GM21526 (cell line): Measurements from ENCODE around the gene PNPLA1.

Experiments used
- ATAC-seq: cut with Tn5 transposase; IDR thresholded peaks from one replicate; pipeline ENCODE4 v1.9.1; 2021; ENCODE audit warnings: moderate library complexity; ENCODE audit not compliant: unreplicated experiment, low FRiP score

The PNPLA1 gene

DNA sequence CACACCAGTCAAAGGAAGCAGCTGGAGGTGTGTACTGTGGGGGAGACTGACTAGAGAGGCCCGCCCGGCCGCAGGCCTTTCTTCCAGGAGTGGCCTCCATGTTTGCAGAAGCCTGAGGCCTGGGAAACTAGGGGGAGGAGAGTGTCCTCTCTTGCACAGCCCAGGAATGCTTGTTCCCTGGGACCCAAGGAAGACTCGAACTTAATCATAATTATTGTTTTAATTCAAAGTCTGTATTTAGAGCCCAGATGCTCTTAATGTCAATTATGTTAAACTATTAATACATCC is 43.7 kb downstream of the PNPLA1 start:
- no peak for ATAC-seq

DNA sequence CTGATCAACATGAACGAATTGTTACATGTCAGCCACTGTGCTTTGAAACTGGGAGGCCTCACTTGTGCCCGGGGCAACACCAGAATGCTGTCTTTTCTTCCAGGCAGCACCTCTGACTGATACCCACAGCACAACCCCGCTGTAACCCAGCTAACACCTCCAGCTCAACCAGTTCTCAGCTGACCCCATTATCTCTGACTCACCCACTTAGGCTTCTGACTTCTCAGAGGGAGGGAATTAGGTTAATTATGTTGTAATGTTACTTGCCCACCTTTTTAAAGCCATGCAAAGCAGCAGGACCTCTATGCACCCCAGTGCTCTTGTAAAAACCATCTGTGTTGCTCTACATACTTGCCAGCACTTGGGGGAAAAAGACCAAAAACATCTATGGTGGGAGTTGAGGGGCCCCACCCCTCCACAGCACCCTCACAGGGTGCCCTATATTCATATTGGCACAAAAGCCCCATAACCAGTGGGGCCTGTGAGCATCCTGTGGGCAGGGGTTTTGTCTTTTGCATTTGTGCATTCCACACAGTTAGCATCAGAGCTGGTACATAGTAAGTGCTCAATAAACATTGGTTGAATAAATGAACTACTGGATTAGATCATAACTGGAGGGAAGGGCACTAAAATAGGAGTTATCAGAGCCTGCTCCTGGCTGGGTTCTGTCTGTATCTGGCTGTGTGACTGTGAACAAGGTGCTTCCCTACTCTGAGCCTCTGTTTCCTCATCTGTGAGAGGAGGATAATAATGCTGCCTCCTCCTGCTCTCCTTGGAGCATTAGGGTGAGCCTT is 44.6 kb downstream of the PNPLA1 start:
- ATAC-seq, result no peak

DNA sequence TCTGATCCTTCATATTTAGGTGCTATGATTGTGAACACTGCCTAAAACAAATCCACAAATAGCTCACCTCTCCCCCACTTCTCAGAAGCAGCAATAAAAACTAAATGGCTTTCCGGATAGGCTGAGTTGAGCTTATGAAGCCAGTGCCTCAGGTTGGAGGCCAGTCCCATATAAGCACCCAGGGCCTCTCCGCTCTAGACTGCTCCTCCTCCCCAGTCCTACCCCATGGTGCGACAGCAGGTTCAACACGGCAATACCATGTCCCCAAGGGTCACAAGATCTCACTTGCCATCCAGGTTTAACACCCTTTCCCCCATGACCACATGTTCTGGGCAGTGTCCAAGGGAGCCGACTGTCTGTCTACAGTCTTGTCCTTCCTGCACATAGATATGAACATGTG is 46.1 kb downstream of the PNPLA1 start:
- ATAC-seq, result no peak

DNA sequence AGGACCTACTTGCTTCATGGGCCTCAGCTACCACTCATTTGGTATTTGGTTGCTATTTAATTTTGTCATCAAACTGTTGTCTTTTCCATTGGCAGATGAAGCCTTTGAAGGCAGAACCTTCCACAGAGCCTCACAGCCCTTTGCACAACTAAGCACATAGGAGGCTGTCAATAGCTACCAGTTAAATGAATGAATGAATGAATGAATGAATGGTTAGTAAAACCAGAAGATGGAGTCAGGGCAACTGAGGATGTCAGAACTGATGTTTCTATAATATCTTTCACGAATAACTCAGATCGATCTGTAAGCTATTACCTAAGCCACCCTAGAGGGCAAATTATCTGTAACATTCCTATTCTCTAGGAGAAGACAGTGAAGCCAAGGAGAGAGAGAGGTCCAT is 47.8 kb downstream of the PNPLA1 start:
- ATAC-seq, result no peak

DNA sequence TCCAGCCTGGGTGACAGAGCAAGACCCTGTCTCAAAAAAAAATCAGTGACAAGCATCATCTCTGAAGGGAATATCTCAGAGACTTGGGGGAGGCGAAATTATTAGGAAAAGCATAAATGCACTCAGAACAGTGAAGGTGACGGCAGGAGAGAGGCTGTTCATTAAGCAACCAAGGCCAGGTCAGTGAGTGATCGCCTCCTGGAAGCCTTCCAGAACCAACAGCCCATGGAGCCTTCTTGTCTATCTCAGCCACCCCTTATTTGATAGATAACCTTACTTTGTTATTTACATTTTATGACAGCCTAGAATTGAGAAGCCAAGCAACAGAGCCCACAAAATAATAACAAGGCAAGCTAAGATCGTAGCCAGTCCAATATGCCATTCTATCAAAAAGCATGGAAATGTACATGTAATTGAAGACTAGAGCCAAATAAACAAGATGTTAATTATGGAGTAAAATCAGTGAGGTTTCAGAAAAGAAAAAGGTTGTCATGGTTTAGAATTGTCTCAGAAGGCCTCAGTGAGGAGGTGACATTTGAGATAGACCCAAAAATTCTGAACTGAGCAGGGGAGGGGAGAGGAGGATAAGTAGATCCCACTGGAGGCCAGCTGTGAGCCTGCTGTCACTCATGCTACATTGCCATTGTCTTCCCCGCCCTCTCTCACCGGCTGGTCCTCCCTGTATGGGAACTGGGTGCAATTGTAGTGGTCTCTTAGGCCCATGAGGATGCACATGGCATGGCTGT is 49.0 kb downstream of the PNPLA1 start:
- ATAC-seq, result no peak

DNA sequence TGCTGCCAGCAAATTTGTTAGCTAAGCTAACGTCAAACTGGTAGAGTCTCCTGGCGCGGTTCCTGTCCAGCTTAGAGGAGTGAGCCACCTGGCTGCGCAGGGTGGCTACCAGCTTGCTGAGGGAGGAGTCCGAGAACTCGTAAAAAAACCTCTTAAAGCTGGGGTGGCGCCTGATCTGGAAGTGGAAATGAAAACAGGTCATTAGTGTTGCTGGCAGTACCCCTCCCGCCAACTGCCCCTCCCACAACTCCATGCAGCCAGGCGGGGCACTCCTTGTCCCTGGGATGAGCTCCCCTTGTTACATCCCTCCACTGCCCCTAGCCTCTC is 49.5 kb downstream of the PNPLA1 start:
- no peak for ATAC-seq

DNA sequence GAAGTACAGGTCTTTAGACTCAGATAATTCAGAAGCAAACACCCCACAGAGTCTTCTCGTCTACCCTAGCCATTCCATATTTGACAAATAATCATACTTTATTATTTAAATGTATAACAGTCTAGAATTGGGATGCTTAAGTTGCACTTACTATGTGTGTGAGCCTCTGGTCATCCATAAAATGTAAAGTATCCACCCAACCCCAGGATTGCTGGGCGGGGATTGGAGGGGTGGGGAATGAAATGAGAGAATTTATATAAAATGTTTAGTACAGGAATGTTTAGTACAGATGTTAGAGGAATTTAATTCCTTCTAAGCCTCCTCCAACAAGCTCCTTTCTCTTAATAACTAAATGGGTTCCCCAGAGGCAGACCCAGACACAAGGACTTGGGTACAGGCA is 50.0 kb downstream of the PNPLA1 start:
- no peak for ATAC-seq

DNA sequence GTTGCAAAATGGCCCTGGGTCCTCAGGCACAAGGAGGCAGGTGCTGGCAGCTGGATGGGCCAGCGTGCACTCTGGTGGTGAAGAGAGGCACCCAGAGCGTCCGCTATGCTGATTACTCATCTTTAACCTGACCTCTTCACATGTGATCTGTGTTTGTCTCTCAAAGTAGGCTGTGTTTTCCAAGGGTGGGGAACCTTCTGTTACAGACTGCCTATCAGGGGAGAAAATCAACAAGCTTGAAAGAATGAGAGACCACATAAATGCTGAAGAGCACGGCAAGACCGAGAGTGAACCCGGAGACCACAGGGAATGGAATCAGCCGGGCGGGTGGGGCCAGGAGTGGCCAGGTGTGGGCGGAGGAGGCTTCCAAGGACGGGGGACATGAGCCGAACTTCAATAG is 50.6 kb downstream of the PNPLA1 start:
- ATAC-seq, result no peak

DNA sequence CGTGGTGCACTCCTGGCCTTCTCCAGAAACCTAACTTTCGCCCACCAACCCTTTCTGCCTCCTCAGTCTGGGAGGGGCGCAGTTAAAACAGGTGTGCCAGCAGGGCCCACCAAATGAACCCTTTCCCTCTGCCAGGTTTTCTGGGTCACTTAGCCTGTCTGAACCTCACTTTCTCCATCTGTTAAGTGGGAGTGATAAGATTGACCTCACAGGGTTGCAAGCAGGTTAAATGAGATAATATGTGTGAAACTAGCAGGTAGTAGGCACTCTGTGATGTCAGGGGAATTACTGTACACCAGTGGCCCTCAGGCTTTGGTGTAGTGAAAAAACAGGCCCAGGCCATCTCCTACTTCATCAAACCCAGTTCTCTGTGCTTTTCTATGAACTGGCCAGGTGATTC is 52.7 kb downstream of the PNPLA1 start:
- no peak for ATAC-seq

DNA sequence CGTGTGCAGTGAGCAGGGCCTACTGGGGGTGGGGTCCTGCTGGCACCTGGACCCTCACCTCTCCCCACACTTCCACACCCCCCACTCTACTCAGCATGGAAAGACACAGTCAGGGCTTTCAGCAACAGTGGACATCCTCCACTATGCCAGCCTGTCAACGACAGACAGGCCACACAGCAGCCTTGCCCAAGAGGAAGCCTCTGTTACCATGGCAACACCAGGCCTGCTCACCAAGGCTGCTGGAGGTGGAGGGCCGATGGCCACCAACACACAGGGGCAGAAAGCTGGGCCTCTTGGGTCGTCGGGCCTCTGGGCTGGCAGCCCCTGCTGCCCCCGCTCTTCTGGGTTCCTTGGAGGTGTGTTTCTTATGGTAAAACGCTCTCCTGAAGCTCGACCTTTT is 53.2 kb downstream of the PNPLA1 start:
- no peak for ATAC-seq

DNA sequence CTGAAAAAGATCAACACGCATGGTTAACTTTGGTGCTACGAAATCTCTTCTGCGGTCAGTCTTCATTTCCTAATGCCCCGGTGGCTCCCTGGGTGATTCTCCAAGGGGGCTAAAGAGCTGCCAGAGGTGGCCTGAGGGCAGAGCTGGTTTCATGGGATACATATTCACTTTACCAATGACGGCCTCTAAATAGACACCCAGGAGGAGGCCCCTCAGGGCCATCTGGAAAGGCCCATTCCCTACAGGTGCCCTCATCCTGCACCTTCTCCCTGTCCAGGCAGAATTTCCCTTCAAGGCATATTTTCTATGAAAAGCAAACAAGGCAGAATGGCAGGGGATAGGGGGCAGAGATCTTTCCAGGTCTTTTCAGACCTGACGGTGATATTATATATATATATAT is 54.3 kb downstream of the PNPLA1 start:
- no peak for ATAC-seq

DNA sequence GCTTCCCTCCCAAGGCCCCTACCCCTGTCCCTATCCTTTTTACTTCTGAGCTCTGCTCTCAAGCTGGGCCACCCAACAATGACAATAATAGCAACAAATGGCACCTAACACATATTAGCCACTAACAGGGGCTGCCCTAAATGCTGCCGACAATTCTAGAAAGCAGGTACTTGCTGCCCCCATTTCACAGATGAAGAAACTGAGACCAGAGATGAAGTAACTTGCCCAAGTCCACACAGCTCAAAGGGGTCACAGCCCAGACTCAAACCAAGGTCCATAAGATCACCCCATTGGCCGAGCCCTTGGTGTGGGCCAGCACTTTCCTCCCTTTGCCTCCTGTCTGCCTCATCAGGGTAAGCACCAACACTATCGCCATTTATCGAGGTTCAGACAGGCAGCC is 54.9 kb downstream of the PNPLA1 start:
- no peak for ATAC-seq

DNA sequence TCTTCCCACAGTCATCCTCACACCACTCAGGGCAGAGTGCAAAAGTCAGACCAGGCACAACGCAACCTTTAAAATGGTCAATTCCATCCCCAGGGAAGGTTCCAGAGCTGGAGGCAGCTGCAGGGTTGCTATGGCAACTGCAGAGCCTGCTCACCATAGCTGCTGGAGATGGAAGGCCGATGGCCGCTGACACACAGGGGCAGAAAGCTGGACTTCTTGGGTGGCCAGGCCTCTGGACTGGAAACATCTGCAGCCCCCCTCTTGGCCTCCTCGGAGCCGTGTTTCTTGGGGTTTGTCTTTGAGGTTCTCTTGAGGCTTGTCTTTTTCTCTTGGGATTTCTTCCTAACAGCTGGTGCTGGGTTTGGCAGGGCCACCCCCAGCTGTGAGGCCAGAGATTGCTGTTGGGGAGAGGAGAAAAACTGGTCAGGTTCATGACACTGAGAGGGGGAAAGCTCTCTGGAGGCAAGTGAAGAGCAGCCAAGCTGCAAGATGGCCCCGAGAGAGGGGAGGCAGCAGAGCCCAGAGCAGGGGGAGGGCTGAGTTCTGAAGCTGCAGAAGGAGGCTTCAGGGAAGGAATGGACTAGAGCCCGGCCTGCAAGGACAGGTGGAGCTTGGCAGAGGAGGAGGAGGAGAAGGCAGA is 56.6 kb downstream of the PNPLA1 start:
- ATAC-seq, result no peak

DNA sequence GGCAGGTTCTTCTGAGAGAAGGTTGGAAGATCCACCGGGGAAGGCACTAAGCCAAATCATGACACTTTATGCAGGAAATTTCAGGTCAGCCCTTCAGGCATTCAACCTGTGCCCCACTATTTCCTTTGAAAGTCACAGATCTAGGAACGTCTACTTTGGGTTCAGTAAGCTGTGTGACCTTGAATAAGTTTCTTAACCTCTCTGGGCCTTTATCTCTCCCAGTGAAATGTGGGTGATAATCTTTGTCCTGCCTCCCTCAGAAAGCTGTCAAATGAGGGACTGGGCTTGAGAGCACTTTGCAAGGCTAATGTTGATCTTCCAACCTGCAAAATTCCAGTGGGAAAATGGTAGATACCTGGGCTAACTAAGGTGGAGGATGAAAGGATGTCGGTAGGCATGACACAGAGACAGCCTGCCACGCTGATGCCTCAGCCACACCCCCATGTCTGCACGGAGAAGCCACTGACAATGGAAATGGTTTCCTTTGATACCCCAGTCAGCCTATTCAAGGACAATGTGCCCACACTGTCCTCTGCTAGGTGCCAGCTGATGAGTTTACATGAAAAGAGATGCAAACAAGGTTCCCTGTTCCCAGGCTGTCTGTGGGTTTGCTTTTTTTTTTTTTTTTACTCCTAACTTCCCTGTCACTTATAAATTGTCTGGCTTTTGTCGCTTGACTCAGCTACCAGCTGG is 57.5 kb downstream of the PNPLA1 start:
- ATAC-seq, result no peak

DNA sequence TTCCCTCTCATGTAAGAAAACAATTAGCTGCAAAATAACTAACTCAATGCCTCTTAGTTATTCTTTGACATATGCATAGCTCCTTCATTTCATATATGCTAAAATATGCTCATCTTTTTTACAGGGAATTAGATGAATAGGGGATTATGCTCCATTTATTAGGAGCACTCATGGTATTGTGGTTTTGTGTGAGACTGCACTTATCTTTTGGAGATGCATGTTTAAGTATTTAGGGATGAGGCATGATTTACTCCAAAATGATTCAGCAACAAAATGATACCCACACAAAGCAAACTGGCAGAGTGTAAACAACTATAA is 58.0 kb downstream of the PNPLA1 start:
- ATAC-seq, result no peak

DNA sequence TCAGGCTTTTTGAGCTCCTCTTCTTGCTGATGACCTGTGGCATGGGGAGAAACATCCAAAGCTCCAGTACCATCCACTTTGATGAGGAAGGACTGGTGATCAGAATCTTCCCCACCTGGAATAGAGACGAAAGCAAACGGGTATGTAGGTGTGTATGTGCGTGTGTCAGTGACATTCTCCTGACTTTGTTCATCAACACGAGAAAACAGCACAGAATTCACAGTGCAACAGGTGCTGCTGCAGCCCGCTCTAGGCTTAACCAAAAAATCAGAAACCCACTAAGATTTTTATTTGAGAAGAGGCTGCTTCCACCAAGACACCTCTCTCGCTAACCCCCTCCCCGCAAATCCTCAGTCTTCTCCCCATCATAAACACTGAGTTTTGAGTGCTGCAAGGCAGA is 58.7 kb downstream of the PNPLA1 start:
- ATAC-seq, result no peak

DNA sequence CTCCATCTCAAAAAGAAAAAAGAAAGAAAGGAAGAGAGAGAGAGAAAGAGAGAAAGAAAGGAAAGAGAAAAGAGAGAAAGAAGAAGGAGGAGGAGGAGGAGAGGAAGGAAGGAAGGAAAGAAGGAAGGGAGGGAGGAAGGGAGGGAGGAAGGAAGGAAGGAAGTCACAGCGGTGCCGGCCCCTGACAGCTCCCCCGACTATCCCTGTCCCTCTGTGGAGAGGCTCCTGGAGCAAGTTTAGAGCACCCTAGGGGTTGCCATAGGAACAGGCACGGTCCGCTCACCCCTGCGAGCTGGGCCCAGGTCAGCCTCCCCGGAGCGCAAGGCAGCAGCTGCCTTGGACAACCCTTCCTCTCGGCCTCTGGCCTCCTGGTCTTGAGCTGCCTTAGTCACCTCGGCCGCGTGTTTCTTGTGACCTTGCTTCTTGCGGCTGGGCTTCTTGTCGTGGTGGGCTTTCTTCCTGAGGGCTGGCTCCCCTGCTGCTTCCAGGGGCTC is 60.0 kb downstream of the PNPLA1 start:
- no peak for ATAC-seq

DNA sequence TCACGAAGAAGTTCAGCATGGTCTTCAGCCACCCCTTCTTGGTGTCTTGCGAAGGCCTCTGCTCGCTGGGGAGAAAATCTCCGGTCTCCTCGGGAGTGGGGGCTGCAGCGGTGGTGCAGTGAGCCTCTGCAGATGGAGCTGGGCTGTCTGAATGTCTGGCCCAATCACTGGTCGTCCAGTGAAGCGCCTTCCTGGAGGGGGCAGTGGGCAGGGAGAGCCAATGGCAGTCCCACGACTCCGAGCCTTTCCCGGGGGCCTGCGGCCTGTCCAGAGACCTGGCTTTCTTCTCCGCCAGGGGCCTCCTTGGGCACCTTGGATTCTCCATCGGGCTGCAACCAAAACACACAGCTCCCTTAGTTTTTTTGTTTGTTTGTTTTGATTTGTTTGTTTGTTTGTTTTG is 60.5 kb downstream of the PNPLA1 start:
- ATAC-seq, result no peak

DNA sequence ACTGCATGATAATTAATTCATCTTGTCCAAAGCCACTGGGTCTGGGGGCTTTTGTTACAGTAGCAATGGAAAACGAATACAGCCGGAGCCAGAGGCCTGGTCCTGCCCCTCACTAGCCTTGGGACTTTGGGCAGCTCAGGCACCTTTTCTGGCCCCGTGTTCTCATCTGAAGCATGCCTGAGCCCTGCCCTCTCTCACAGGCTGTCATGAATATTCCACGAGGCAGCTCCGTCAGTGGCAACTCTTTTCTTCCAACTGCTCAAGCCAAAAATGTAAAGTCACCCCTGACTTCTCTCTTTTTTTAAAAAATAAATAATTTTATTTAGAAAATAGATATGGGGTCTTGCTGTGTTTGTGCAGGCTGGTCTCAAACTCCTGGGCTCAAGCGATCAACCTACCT is 61.5 kb downstream of the PNPLA1 start:
- no peak for ATAC-seq

DNA sequence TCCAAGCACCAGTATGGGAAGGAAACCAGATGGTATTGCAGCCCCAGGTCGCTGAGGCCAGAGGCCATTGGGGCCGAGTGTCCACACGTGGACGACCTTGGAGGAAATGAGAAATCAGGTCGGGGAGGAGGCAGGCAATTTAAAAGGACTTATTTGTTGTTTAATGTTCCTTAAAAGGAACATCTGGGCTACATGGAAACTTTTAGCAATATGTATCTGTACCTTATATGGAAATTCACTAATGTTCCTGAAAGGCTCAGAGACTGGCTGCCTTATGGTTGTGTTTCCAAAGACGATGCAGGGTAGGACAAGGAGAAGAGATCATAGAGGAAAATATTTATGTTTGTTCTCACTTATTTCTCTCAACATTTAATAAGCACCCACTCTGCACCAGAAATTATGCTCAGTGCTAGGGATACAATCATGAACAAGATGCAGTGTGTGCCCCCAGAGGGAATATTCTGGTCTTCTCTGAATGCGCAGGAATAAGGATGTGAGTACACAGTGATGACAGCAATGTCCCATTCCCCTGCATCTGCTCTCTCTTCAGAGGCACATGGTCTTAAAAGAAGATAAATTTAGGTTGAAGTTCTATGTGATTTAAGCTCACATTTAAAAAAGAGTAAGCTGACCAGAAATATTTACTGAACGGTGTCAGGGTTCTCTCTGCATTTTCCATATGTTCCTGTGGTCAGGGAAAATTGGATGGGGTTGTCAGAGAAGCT is 63.5 kb downstream of the PNPLA1 start:
- no peak for ATAC-seq
